Cardiac muscle cell (in vitro differentiated cells and primary cell): ENCODE data around the gene BBX. TPM values are rescaled to one million over a fixed set of nuclear protein-coding genes. Genes with fewer than 3 reads are reported as not detected.

Source experiments
- DNase-seq, 2 donors: peaks; one replicate each; pipeline versions ENCODE4 v3.0.0 to v3.0.0-alpha.2; 2010 to 2017; ENCODE audit warnings: low read depth in 1 of 2, low spot score in 1 of 2
- H3K27ac ChIP-seq: fragments of 200-600 bp; sonication (generic); 2 replicates; pipeline ENCODE4 v1.5.1; 2016
- H3K27me3 ChIP-seq: fragments of 200-600 bp; sonication (generic); 2 replicates; pipeline ENCODE4 v1.6.0; 2016; ENCODE audit warnings: control low read depth
- H3K36me3 ChIP-seq: fragments of 200-600 bp; sonication (generic); 2 replicates; pipeline ENCODE4 v1.5.1; 2016; ENCODE audit warnings: control low read depth
- H3K4me1 ChIP-seq: fragments of 200-600 bp; sonication (generic); 2 replicates; pipeline ENCODE4 v1.8.1; 2017; ENCODE audit warnings: low read depth, mild to moderate bottlenecking, mixed run types
- H3K4me3 ChIP-seq: fragments of 200-600 bp; sonication (generic); 2 replicates; pipeline ENCODE4 v1.5.1; 2016; ENCODE audit warnings: mild to moderate bottlenecking
- H3K9me3 ChIP-seq: fragments of 200-600 bp; sonication (generic); 2 replicates; pipeline ENCODE4 v1.5.1; 2017; ENCODE audit warnings: low read depth, mild to moderate bottlenecking, control low read depth
- polyA plus RNA-seq: library from polyadenylated mRNA; unstranded; fragments of >200 nt; fragmentation: Nextera tagmentation; extraction: Ambion mirVana; gene quantifications from 2 replicates; pipeline ENCODE4 v1.2.1, GENCODE V29; 2016
- total RNA-seq: library from RNA; depleted of rRNA; stranded (reverse); fragments of >200 nt; gene quantifications from 2 replicates; pipeline ENCODE4 v1.2.3, GENCODE V29; 2016
- TF ChIP-seq, protein P1 (sequence below): IDR thresholded peaks from 2 replicates; pipeline ENCODE4 v1.5.1; 2012; ENCODE audit warnings: low read depth, mild to moderate bottlenecking, low read length

Gene BBX
- total and polyA plus RNA-seq, 2 experiments from 2014 or later, result 77.5 to 96.2 TPM

DNA sequence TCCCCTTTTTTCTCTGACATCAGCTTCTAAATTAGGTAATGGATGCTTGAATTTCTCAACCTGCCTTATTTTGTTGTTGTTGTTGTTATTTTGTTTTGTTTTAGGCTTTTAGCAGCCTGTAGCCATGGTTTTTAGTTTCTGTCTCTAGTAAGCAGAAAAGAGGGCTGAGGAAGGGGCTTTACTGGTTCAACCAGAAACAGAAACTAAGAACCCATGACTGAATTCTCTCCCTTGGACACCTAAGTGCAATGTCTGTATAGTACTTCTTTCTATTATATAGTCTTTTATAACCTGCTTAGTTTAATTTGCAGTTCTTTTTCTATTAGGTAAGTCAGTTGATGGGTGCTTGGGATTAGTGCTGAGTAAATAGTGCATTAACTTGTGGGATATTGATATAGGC is 129.0 kb downstream of the BBX start:
- TF ChIP-seq, protein P1, sequence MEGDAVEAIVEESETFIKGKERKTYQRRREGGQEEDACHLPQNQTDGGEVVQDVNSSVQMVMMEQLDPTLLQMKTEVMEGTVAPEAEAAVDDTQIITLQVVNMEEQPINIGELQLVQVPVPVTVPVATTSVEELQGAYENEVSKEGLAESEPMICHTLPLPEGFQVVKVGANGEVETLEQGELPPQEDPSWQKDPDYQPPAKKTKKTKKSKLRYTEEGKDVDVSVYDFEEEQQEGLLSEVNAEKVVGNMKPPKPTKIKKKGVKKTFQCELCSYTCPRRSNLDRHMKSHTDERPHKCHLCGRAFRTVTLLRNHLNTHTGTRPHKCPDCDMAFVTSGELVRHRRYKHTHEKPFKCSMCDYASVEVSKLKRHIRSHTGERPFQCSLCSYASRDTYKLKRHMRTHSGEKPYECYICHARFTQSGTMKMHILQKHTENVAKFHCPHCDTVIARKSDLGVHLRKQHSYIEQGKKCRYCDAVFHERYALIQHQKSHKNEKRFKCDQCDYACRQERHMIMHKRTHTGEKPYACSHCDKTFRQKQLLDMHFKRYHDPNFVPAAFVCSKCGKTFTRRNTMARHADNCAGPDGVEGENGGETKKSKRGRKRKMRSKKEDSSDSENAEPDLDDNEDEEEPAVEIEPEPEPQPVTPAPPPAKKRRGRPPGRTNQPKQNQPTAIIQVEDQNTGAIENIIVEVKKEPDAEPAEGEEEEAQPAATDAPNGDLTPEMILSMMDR, result no peak
- H3K27ac ChIP-seq, result no peak overlapping the region
- no peaks in the 10 kb centered on the region for H3K36me3 ChIP-seq
- H3K4me3 ChIP-seq, result no peak overlapping the region
- no peak for DNase-seq
- H3K4me1 ChIP-seq, result no peaks in the 10 kb centered on the region
- no peaks in the 10 kb centered on the region for H3K27me3 ChIP-seq
- H3K9me3 ChIP-seq, result no peaks in the 10 kb centered on the region

DNA sequence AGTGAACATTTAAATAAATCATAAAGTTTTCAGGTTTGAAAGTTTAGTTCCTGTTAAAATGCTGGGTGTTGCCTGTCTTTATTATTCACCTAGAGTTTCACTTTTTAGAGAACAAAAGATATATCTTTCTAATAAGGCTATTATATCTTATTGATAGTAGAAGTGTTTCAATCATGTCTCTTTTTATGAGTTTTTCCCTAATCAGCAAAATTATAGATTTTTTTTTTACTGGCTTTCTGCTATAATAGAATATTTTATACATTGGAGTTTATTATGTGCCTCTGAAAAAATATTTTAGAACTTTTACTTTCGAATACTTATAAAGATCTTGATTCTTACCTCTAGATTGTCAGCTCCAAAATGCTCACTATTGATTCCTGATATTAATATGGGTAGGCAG is 131.5 kb downstream of the BBX start:
- no peaks in the 10 kb centered on the region for H3K4me1 ChIP-seq
- H3K36me3 ChIP-seq, result no peaks in the 10 kb centered on the region
- no peak overlapping the region for H3K27ac ChIP-seq
- no peaks in the 10 kb centered on the region for H3K27me3 ChIP-seq
- H3K4me3 ChIP-seq, result no peak overlapping the region
- no peak for DNase-seq
- TF ChIP-seq, protein P1, result no peak
- H3K9me3 ChIP-seq, result no peaks in the 10 kb centered on the region

DNA sequence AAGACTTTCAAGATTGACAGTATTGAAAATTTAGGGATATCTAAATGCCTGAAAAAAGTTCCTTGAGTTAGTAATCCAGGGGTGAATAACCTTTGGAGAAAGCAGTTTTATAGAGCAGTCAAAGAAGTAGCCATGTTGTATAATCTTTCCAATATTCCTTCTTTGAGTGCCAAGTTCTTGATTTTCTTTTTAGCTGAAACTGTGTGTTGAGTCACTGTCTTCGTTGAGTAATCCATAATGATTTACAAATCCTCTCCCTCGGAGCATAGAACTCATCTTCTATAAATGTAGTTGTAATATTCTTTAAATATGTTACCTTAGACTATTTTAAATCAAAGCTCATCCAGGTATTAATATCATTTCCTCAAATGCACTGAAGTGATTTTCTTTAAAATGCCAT is 135.2 kb downstream of the BBX start:
- no peaks in the 10 kb centered on the region for H3K9me3 ChIP-seq
- no peaks in the 10 kb centered on the region for H3K27me3 ChIP-seq
- no peaks in the 10 kb centered on the region for H3K36me3 ChIP-seq
- peaks cover 15% of the 10 kb centered on the region for H3K4me1 ChIP-seq
- peak in 1 of 2 donors; percentile 43 for DNase-seq
- TF ChIP-seq, protein P1, result no peak
- no peak overlapping the region for H3K27ac ChIP-seq
- H3K4me3 ChIP-seq, result no peak overlapping the region

DNA sequence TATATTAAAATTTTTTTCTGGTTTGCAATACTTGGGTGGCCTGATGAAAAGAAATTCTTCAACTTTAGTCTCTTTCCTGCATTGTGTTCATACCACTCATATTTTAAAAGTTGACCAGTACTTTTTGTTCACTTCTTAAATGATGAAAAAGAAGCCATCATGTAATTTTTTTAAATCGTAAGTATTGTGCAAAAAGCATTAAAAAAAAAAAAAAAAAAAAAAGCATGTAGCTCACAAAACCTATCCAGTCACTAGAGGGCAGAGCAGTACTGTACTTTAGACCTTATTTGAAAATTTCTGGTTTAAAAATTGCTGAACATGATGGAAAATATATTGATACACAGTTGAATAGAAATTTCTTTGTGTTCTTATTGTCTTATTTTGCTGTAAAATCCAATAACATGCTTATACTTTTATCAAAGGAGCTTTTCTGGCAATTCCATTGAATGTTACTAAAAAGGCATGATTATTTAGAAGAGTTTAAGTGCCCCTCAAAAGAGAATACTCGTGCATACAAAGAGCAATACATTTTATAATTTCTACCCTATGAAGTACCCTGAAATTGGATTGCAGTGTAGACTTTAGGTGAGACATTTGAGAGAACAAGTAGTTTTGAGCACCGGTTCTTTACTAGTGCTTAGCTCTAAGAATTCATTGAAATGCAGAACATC is 137.7 kb downstream of the BBX start:
- no peak overlapping the region for H3K27ac ChIP-seq
- TF ChIP-seq, protein P1, result peak; percentile 68
- peaks cover 15% of the 10 kb centered on the region for H3K4me1 ChIP-seq
- peak; percentile 33 to 76 for DNase-seq
- no peaks in the 10 kb centered on the region for H3K27me3 ChIP-seq
- H3K4me3 ChIP-seq, result no peak overlapping the region
- no peaks in the 10 kb centered on the region for H3K9me3 ChIP-seq
- no peaks in the 10 kb centered on the region for H3K36me3 ChIP-seq

DNA sequence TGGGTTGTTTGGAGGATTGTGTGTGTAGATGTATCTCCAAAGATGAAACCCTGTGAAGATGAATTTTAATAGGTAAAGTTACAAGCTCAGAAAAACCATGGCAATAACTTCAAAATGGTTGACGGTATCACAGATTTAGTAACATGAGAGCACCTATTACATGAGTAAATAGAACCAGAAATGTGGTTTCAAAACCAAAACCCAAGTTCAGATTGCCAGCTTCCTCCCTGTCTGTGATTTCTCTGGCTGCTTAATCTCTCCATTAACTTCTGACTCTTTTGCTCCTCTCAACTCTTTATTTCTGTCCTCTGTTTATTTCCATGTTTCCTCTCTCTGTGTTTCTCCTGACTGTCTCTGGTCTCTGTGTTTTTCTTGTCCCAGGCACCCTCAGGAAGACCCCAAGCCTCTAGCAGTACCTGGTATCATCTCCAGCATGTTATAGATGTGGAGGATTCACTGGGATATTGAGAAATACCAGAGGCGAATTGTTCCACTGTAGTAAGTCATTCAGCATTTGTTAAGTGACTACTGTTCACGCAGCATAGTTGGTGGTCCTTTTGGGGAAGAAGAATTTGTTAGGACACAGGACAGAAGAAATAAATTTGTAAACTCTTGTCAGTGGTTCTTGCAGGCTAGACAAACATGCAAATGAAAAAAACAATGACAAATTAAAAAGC is 138.8 kb downstream of the BBX start:
- TF ChIP-seq, protein P1, result no peak
- H3K27ac ChIP-seq, result no peak overlapping the region
- DNase-seq, result peak in 1 of 2 donors; percentile 51

More for the DNA sequence above, 138.8 kb downstream of the BBX start:
- Histone ChIP-seq H3K9me3 (no peaks in the 10 kb centered on the region), H3K4me1 (peaks cover 15% of the 10 kb centered on the region), H3K27me3 (no peaks in the 10 kb centered on the region), H3K36me3 (no peaks in the 10 kb centered on the region), H3K4me3 (no peak overlapping the region)
